Fibroblast of skin of right biceps (primary cell): ENCODE data around the gene CBFA2T3.
"Not testable (repeated sequence)": the region's sequence is repeated elsewhere in the genome, so short reads cannot be mapped to it uniquely, and the experiment has no call there.

Source experiments
- DNase-seq: peaks from one replicate; pipeline ENCODE4 v3.0.0-alpha.2; 2013

Gene CBFA2T3

DNA sequence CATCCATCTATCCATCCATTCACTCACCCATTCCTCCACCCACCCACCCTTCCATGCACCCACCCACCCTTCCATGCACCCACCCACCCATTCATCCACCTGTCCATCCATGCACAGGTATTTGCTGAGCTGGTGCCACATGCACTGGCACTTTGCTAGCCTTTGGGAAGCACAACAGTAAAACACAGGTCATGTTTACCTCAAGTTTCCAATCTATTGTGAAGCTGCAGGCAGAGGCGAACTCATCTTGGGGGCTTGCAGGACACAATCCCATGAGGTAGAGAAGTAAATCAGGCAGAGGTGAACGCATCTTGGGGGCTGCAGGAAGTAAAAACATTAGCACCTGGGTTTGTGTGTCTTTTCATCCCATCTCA, 35.6 kb upstream of the CBFA2T3 start:
- DNase-seq, result no peak

DNA sequence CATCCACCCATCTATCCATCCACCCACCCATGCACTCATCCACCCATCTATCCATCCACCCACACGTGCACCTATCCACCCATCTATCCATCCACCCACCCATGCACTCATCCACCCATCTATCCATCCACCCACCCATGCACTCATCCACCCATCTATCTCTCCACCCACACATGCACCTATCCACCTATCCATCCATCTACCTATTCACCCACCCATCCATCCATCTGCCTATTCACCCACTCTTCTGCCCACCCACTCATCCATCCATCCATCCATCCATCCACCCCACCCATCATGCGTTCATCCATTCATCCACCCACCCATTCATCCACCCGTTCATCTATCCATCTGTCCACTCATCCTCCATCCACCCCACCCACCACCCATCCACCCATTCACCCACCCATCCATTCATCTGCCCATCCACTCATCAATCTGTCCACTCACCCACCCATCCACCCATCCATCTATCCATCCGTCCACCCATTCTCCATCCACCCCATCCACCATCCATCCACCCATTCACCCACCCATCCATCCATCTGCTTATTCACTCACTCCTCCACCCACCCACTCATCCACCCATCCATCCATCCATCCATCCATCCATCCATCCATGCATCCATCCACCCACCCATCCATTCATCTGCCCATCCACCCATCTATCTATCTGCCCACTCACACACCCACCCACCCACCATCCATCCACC, 35.1 kb upstream of the CBFA2T3 start:
- no peak for DNase-seq

DNA sequence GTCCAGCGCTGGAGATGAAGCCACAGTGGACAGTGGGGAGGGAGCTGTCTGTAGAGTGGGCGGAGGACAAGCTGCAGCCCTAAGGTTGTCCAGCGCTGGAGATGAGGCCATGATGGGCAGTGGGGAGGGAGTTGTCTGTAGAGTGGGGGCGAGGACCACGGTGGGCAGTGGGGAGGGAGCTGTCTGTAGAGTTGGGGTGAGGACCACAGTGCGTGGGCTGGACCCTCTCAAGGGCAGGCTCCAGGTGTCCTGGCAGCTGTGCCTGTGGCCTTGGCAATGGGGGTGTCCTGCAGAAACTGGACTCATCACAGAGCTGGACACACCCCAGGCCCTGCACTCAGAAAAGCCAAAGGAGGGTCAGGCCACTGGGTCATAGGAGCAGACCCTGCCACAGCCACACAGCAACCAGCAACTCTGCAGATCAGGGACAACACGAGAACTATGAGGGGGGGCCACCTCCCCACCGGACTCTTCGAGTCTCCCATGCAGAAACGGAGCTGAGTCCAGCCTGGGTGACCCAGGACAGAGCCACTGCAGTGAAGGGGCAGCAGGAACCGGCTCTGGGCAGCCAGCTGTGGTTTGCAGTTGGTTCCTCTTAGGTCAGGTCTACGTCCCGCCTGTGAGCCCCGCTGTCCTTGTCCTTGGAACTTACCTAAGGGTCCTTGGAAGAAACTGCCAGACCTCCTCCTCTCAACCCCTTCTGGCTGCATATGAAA, 33.4 kb upstream of the CBFA2T3 start:
- no peak for DNase-seq

DNA sequence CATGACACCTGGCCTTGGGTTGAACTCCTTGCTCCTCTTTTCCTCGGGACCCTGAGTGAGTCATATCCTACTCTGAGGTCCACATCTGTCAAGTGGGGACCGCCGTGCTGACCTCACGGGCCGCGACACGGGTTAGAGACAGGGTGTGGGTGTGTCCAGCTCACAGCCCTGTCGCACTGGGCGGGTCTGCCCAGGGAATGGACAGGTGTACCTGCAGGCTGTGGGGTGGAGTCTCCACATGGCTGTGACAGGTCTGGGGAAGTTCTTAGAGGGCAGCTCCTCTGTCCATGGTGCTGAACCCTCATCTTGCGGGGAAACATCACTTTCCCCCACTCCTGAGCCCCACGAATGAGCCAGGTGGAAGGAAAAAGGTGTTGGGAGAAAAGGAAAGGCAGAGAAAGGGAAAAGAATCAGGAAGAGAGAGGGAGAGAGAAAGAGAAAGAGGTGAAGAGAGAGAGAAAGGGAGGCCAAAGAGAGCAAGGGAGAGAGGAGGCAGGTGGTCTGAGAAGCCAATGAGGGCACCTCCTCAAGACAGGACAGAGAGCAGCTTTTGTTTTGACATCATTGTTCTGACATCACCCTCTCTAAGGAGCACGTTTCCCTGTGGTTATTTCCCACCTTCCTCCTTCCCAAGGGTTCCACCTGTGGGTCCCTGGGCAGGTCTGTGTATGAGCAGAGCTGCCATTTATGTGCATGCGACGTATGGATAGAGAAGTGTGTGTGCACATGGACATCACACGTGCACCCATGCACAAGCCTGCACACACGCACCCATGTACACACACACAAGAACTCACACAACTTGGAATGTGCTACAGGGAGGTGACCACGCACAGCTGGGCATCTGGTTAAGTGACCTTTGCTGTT, 32.6 kb upstream of the CBFA2T3 start:
- DNase-seq, result no peak

DNA sequence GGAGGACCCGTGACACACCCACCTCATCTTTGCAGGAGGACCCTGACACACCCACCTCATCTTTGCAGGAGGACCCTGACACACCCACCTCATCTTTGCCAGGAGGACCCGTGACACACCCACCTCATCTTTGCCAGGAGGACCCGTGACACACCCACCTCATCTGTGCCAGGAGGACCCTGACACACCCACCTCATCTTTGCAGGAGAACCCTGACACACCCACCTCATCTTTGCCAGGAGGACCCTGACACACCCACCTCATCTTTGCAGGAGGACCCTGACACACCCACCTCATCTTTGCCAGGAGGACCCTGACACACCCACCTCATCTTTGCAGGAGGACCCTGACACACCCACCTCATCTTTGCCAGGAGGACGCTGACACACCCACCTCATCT, 31.8 kb upstream of the CBFA2T3 start:
- not testable (repeated sequence) for DNase-seq

DNA sequence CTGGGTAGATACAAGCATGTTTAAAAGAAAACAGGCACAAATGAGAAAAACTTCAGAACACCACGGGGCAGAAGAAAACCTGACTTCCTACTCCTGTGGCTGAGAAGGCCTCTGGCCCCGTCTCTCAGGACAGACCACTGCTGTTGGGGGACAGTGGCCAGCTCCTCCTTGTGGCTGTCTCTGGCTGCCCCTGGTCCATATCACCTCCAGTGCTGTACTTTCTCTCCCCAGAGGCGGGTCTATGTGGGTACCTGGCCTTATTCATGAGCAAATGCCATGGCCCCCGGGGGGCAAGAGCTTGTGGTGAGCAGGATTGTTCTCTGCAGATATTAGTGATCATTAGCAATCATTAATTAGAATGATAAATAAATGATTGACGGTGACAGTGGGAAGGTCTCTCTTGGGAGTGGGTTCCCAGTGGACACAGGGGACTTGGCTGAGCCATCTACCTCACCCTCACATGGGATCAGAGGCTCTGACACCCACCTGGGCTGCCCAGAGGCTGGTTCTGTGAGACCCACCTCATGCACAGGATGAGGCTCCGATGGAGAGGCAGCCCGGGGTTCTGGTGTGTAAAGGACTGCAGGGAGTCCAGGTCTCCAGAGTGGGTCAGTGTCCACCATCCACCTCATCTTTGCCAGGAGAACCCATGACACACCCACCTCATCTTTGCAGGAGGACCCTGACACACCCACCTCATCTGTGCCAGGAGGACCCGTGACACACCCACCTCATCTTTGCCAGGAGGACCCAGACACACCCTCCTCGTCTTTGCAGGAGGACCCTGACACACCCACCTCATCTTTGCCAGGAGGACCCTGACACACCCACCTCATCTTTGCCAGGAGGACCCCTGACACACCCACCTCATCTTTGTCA, 30.6 kb upstream of the CBFA2T3 start:
- DNase-seq, result no peak

DNA sequence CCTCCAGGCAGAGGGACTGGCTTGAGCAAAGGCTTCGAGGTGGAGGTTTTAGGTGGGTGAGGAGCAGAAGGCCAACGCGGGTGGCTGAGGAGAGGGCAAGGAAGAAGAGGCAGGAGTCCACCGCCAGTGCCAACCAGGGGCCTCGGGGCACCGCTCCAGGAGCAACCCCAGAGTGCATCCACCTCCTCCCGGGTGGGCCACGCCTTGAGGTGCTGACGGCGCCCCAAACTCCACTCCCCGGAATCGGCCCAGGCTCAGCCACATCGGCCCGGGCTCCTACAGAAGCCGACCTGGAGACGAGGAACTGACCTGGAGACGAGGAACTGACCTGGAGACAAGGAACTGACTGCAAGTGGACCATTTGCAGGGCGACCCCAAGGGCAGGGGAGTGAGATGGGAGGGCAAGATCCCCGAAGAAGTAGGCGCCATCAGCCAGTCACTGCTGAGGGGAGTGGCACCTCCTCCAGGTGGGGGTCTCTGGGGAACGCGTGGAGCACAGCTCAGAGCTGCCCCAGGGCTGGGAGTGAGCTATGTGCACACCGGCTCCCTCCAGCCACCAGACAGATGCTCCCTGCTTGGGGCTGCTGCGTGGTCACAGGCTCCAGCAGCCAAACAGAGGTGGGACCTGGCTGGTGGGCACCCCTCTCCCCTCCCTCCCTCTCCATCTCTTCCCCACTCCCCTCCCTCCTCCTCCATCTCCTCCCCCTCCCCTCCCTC, 29.2 kb upstream of the CBFA2T3 start:
- DNase-seq, result no peak

DNA sequence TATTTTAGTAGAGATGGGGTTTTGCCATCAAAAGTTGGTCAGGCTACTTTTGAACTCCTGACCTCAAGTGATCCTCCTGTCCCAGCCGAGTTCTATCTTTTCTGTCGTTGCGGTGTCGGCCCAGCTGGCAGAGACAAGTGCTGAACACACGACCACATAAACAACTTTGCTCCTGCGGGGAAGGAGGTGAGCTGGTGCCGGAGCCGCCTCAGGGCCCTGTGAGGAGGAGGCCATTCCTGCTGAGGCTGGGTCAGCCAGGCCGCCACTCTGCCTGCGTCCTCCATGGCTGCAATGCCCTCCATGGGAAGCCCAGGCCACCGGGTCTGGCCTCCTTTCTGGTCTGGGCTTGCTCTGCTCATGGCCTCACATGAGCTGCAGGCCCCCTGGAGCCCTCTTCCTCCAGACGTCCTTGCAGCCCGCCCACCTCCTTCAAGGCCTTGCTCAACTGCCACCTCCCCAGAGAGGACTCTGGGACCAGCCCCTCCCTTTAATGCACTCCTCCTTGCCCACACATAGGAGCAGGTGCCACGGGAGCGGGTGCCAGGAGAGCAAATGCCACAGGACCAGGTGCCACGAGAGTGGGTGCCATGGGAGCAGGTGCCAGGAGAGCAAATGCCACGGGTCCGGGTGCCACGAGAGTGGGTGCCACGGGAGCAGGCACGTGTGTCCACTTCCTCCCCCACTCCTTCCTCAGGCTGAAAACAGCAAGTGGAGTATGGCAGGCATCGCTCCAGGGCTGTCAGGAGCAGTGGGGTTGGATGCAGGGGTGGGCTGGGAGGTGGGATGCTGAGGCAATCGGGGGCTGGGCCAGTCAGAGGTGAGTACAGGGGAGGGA, 28.4 kb upstream of the CBFA2T3 start:
- DNase-seq, result no peak

DNA sequence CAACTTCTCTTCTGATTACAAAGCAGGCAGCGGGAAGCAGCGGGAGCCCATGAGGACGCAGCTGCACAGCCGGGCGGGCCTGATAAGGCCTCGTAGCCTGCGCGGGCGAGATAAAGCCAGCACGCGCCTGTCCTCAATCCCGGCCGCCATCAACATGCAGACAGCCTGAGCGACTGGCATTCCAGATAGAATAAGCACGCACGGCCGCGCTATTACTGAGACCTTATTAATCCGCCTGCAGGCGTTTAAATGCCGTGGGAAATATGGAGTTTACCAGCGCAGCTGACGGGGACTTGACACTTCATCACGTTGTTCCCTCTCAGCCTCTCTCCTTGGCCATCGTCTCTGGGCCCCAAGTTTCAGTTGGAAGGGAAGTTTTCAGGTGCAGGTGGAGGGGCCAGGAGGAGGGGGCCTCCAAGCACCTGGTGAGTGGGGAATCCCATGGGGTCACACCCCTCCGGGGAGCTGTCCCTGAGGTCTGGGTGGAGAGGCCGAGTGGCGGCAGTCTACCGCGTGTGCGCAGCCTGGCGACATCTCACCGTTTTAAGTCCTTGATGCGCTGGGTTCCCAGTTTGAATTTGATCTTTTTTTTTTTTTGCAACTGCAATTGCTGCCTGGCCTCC, 27.3 kb upstream of the CBFA2T3 start:
- DNase-seq, result no peak

DNA sequence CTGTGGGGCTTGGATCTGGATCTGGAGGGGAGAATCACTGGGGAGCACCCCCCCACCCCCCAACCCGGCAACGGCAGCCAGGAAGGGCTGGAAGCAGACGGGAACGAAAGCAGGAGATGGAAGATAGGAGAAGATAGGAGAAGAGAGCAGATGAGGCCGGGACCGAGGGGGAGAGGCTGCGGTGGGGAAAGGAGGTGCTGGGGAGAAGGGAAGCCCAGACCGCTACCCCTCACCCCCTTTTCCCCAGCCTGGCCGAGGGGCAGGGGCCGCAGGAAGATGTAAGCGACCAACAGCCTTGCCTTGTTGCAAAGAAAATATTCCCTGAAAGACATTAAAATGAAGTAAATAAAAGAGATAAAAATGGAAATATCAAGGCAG, 26.8 kb upstream of the CBFA2T3 start:
- DNase-seq, result no peak

DNA sequence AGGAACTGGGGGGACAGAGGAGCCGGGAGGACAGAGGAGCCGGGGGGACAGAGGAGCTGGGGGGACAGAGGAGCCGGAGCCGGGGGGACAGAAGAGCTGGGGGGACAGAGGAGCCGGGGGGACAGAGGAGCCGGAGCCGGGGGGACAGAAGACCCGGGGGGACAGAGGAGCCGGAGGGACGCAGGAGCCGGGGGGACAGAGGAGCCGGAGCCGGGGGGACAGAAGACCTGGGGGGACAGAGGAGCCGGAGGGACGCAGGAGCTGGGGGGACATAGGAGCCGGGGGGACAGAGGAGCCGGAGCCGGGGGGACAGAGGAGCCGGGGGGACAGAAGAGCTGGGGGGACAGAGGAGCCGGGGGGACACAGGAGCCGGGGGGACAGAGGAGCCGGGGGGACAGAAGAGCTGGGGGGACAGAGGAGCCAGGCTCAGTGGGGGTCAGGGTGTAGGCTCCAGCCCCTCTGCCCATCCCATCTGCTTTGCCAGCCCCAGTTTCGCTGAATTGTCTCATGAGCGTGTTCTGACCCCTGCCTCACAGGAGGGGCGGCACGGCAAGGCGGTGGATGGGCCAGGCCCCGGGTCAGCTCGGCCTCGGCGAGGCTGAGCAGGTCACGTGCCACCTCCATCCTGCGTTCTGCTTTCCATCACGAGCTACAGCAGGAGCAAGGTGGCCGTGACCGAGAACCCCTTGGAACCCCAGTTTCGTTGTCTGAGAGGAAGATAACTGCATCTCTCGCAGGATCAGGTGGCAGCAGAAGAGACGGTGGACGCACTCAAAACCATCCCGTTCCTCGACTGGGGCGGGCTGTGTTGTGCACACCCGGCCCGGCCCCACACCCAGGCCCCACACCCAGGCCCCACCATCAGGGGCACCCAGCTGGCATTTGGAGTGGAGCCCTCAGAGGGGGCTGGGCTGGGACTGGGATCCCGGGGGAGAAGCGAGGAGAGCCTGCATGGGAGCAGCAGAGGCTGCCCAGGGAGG, 26.1 kb upstream of the CBFA2T3 start:
- no peak for DNase-seq

DNA sequence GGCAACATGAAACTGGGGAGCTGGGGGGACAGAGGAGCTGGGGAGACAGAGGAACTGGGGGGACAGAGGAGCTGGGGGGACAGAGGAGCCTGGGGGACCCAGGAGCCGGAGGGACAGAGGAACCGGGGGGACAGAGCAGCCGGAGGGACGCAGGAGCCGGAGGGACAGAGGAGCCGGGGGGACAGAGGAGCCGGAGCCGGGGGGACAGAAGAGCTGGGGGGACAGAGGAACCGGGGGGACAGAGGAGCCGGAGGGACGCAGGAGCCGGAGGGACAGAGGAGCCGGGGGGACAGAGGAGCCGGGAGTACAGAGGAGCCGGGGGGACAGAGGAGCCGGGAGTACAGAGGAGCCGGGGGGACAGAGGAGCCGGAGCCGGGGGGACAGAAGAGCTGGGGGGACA, 25.1 kb upstream of the CBFA2T3 start:
- not testable (repeated sequence) for DNase-seq

DNA sequence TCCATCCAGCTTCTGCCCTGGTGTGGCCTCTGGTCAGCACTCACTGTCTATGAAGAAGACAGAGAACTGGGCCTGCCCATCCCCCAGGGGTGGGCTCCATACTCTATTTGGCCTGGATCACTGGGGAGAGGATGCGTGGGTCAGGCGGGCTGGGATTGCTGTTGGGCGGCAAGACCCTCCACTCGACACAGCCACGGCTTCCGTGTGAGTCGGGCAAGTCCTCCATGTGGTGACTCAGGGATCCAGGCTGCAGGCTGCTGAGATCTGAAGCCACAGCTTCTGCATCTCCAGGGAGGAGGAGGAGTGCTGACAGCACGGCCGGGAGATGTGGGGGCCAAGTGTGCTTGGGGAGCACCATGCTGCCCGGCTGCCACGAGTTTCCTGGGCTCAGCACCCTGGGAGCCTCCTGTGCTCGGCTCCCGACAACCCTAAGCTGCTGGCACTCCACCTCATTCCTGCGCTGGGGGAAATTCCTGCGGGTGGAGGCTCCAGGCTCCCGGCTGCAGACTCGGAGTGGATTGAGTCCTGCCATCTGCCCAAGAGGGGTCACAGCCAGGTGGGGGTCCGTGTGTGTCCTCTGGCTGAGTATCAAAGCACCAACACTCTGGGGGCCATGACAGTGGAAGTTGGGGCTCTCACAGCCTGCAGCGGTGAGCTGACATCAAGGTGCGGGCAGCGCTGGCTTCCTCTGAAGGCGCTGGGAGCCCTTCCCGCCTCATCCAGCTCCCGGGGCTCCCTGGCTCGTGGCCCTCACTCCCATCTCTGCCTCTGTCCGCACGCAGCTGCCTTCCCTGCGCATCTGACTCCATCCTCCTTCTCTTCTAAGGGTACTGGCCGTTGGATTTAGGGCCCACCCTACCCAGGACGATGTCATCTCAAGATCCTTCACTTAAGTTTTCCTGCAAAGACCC, 24.4 kb upstream of the CBFA2T3 start:
- DNase-seq, result no peak

DNA sequence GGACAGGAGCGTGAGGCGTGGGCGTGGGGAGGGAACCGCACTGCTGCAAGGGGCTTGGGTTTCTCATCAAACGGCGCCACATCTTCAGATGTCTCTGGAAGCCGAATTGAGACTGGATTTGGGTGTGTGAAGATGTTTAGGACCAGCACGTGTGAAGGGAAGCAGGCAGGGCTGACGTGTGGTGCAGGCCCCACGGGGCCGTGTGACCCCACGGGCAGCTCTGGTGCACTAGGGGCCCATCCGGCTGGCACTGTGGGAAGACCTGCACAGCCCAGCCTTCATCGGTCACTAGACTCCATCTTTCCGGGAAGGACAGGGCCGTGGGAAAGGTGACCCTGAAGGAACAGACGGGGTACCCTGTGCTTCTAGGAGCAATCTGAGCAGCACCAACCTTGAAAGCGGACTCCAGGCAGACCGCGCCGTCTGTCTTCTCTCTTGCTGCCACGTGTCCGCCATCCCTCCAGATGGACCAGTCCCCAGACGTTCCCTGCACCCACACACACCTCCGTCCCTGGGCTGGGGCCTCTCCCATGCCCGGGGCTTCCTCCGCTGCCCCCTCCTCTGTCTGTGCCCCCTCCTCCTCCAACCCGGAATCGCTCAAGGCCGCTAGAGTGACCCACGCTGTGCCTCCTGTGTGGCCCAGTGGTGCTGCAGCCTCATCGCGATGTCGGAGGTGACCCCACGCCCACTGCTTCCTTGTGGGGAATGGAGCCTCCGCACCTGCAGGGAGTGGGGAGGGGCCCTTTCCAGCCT, 23.4 kb upstream of the CBFA2T3 start:
- DNase-seq, result no peak

DNA sequence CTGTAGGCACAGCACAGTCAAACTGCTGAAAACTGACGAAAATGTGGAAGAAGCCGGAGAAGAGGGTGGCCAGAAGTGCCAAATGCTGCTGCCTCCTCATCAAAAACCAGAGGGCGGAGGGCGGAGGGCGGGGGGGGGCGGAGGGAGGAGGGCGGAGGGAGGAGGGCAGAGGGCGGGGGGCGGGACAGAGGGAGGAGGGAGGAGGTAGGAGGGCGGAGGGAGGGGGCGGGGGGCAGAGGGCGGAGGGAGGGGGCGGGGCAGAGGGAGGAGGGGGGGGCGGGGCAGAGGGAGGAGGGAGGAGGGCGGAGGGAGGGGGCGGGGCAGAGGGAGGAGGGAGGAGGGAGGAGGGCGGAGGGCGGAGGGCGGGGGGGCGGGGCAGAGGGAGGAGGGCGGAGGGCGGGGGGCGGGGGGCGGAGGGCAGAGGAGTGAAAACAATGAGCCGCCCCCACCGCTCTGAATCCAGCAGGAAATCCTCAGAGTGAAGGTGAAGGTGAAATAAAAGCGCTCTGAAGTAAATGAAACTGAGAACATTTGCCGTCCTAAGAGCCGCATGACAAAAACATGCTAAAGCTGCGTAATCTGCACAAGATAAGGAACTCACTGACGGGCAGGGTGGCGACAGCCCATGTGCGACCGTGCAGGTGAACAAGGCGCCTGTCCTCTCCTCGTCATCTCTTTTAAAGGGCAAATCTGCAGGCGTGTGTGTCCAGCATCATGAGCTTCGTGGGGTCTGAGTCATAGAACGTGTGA, 22.6 kb upstream of the CBFA2T3 start:
- DNase-seq, result no peak

DNA sequence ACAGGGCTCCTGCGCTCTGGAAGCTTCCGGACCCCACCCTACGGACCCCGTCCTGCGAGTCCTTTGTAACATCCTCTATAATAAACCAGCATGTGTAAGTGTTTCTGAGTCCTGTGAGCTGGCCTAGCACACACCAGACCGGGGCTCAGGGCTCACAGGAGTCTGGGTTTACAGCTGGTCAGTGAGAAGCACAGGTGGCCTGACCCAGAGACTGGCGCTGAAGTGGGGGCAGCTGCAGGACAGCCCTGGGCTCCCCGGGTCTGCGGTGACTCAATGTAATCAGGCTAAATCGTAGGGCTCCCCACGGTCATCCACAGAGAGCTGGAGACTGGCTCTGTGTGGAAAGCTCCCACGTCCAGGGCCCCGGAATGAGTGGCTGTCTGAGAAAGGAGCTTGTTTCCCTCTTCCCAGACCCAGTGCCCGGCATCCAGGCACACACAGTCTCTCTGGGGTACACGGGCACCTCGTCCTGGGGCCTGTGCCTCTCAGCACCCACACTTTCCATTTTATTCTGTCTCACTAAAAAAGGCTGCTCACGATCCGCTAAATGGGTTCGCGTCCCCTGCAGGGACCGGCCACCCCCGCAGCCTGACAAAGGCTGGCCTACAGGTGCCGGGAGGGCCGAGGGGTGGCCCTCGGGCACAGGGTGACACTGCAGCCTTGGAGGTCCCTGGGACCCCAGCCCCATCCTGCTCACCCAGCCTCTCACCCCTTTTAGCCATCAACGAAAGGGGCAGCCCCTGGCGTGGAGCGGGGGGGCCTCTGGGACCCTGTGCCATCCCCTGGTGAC, 18.9 kb upstream of the CBFA2T3 start:
- DNase-seq, result no peak
